Fibroblast of peridontal ligament (primary cell): ENCODE data around the gene COQ8B.
"Not testable (repeated sequence)": the region's sequence is repeated elsewhere in the genome, so short reads cannot be mapped to it uniquely, and the experiment has no call there.

Source experiments
- DNase-seq: peaks from one replicate; pipeline ENCODE4 v3.0.0-alpha.2; 2010; ENCODE audit errors: extremely low read depth

Gene COQ8B

DNA sequence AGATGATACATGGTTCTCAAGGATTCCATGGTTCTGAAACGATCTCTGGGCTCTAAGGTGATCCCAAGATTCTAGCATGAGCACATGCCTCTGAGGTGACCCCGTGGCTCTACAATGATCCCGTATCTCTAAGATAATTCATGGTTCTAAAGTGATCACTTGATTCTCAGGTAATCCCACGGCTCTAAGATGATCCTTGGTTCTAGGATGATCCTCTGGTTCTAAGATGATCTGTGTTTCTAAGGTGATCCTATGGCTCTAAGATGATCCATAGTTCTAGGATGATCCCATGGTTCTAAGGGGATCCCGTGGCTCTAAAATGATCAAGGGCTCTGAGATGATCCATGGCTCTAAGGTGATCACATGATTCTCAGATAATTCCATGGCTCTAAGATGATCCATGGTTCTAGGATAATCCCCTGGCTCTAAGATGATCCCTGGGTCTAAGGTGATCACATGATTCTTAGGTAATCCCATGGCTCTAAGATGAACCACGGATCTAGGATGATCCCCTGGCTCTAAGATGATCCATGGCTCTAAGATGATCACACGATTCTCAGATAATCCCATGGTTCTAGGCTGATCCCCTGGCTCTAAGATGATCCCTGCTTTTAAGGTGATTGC, 47.6 kb downstream of the COQ8B start:
- no peak for DNase-seq

DNA sequence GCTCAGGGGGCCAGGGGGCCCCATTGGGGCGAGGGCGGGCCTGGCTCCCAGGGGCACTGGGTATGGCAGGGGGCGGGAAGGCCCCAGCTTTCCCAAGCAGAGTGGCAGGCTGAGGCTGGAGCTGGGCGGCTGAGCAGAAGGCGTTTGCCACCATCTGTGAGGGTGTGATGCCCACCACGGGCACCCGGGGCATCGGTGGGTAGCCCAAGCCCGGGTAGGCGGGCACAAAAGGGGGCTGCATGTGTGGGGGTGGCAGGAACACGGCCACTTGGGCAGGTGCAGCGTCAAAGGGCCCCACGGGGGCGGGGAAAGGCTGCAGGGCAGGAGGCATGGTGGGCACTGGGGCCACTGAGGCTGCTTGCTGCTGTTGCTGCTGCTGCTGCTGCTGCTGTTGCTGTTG, 49.1 kb downstream of the COQ8B start:
- no peak for DNase-seq

DNA sequence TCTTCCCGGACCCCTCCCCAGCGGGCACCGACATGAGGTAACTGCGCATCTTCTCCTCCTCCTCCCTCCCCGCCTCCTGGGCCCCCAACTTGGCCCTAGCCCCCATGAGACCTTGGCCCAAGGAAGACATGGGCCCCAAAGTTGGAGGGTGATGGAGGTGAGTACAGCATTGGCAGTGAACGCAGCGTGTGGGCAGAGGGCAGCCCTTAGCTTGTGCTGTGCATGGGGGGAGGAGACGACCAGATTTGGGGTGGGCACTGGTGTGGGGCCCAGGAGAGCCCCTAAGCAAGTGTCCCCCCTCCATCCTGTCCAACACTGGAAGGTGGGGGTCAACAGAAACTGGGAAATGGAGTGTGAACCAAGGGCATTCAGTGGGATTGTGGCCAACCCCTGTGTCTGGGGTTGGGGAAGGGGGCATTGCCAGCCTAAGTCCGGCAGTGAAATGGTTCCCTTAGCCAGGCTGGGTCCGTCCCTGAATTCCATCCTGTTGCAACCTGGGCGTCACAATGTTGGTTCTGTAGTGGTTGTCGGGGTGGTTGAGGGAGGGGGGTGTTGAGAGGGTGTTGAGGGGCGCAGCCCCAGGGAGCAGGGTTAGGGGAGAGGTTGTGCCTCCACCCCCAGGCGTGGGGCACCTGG, 49.8 kb downstream of the COQ8B start:
- no peak for DNase-seq

DNA sequence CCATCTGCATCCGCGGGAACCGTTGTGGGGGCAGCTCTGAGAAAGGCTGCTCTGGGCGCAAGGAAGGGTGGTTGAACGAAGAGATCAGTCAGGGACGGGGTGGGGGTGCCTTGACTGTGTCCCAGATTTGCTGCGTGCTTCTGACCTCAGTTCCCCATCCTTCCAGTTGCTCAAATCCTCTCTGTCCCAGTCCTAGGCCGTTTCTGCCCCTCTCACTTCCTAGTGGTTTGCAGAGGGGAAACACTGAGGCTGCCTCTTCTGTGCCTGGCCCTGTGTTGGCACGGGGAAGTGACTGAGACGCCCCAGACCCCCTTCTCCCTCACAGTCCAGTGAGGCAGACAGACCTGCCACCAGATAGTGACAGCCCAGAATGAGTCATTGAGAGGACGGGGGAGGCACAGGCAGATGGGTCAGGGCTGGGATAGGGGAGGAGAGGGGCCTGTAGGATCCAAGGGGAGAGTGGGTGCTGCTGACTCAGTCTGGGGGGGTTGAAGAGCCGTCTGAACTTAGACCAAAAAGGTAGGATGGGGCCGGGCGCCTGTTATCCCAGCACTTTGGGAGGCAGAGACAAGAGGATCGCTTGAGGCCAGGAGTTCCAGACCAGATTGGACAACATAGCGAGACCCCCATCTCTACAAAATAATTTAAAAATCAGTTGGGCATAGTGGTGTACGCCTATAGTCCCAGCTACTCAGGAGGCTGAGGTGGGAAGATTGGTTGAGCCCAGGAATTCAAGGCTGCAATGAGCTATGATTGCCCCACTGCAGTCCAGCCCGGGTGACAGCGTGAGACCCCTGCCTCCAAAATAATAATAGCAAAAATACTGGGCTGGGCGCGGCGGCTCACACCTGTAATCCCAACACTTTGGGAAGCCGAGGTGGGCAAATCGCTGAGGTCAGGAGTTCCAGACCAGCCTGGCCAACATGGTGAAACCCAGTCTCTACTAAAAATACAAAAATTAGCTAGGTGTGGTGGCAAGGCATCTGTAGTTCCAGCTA, 52.7 kb downstream of the COQ8B start:
- DNase-seq, result no peak

DNA sequence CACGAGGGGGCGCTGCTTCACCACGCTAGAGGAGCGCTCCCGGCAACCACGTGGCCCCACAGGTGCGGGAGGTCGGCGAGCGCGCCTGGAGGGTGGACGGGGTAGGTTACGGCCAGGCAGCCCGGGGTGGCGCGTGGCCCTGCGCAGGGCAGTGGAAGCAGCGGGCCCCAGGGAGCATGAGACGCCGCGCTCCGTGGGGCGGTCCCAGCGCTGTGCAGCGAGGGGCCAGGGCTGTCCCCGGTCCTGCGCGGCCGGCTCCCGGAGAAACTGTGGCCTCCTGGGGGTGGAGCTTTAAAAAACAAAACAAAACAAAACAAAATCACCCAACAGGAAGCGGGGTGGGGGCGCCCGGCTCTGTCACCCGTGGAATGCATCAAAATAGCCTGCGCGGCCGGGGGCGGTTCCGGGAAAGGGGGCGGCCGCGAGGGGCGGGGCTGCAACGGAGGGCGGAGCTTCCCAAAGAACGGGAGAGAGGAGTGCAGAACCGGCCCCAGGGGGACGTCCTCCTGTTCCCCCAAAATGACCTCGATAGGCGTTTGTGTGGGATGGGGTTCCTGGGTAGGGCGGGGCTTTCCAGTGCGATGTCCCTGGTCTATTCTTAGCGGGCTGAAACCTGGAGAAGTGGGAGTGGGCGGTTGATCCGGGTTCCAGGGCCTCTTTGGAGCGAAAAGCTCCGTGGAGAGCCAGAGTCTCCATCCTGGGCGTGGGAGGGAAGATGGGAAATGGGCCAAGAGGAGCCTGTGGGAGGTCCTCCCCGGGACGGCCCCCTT, 53.6 kb downstream of the COQ8B start:
- DNase-seq, result peak; percentile 81

DNA sequence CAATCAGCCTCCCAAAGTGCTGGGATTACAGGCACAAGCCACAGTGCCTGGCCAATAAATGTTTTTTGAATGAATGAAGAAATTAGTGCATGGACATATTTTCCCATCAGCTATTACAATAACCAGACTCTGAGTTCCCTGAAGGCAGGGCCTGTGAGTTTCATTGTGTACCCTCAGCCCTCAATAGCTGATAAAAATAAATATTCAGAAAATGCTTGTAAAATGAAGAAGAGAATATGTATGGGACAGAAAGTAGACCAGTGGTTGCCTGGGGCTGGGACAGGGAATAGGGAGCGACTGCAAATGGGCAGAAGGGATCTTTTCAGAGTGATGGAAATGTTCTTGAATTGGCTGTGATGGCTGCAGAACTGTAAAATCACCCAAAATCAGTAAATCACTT, 55.1 kb downstream of the COQ8B start:
- no peak for DNase-seq

DNA sequence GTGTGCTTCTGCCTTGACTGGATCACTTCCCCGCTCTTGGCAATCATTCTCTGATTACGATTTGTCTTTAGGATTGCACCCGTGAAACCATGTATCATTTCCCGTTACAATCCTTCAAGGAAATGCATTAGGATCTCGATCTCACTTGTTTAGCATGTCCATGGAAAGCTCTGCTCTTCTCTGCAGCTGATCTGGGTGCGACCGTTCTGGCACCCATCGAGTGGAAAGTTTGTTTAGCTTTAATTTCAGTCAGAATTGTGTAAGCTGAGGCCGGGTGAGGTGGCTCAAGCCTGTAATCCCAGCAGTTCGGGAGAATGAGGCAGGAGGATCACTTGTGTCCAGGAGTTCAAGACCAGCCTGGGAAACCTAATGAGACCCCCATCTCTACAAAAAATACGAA, 57.1 kb downstream of the COQ8B start:
- DNase-seq, result no peak

DNA sequence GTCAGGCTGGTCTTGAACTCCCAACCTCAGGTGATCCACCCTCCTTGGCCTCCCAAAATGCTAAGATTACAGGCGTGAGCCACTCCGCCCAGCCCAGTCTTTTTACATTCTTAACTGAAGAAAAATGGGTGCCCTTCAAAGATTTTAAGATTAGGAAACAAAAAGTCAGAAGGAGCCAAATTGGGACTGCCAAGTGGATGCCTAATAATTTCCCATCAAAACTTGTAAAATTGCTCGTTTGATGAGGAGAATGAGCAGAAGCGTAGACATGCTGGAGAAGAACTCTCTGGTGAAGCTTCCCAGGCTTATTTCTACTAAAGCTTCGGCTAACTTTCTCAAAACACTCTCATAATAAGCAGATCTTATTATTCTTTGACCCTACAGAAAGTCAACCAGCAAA, 57.6 kb downstream of the COQ8B start:
- DNase-seq, result no peak

DNA sequence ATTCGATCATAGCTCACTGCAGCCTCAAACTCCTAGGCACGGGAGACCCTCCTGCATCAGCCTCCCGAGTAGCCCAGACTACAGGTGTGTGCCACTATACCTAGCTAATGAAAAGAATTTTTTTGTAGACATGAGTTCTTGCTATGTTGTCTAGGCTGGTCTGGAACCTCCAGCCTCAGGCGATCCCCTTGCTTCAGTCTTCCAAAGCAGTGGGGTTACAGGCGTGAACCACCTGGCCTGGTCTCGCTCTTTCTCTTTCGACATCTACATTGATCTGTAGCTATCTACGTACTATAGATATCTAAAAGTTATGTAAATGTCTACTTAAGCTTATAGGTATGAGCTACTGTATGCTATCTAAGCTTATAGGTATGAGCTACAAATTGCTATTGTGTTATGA, 58.7 kb downstream of the COQ8B start:
- no peak for DNase-seq

DNA sequence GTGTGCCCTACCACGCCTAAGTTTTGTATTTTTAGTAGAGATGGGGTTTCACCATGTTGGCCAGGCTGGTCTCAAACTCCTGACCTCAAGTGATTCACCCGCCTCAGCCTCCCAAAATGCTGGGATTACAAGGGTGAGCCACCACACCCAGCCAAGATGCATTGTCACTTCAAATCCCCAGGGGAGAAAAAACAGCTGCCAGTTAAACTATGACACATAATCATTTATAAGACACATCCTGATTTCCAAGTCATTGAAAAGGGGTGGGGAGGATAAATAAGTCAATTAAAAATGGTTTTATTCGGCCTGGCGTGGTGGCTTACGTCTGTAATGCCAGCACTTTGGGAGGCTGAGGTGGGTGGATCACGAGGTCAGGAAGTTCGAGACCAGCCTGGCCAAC, 61.0 kb downstream of the COQ8B start:
- DNase-seq, result not testable (repeated sequence)

DNA sequence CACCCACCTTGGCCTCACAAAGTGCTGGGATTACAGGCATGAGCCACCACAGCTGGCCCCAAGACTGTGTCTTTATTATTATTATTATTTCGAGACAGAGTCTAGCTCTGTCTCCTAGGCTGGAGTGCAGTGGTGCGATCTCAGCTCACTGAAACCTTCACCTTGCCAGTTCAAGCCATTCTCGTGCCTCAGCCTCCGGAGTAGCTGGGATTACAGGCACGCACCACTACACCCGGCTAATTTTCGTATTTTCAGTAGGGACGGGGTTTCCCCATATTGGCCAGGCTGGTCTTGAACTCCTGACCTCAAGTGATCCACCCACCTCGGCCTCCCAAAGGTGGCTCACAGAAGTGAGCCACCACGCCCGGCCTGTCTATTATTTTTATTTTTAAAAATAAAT, 64.4 kb downstream of the COQ8B start:
- not testable (repeated sequence) for DNase-seq

DNA sequence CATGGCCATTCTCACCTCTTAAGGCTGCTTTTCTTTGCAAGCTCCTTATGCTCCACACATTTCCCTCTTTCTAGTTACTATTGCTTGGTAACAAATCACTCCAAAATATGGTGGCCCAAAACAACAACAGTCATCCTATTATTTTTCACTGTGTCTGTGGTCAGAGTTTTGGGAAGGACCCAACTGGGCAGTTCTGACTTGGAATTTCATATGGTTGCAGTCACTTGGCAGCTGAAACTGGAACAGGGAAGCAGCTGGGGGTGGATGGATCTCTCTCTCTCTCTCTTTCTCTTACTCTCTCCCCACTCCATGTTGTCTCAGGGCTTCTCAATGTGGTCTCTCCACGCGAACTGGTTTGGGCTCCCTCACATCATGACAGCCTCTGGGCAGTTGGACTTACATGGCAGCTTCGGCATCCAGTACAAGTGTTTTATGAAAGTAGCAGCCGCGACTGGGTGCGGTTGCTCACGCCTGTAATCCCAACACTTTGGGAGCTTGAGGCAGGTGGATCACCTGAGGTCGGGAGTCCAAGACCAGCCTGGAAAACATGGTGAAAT, 65.9 kb downstream of the COQ8B start:
- DNase-seq, result peak; percentile 99

DNA sequence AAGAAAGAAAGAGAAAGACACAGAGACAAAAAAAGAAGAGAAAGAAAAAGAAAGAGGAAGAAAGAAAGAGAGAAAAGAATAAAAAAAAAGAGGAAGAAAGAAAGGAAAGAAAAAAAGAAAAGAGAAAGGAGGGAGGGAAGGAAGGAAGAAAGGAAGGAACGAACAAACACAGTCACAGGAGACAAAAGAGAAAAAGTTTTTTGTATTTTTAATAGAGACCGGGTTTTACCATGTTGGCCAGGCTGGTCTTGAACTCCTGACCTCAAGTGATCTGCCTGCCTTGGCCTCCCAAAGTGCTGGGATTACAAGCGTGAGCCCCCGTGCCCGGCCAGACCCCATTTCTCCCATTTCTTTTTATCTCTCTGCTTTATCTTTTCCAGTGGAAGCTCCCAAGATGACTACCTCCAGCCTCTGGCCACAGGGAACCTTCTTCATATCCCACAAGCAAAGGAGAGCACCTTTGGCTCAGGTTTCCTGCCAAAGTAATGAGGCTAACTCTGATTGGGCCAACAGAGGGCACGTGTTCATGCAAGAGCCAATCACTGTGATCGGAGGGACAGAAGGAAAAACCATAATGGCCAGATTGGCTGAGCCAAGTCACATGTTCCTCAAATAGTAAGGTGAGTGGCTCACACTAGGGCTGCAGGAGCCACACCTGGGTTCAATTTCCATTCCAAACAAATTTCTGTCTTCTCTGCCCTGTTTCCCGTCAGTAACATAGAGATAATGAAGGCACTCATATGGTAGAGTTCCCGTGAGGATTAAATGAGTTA, 66.6 kb downstream of the COQ8B start:
- DNase-seq, result not testable (repeated sequence)

DNA sequence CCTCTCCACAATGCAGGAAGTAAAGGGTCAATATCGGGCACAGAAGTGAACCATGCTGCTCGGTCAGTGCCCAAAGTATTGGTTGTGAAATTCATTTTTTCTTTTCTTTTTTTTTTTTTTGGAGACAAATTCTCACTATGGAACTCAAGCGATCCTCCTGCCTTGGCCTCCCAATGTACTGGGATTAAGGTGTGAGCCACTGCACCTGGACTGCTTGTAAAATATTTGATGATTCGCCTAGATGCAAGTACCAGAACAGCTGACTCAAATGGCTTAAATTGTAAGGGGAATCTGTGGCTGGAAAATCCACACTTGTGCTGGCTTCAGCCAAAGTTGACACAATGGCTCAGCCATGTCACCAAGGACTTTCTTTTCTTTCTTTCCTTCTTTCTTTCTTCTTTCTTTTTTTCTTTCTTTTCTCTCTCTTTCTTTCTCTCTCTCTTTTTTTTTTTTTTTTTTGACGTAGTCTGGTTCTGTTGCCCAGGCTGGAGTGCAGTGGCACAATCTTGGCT, 69.9 kb downstream of the COQ8B start:
- DNase-seq, result no peak

DNA sequence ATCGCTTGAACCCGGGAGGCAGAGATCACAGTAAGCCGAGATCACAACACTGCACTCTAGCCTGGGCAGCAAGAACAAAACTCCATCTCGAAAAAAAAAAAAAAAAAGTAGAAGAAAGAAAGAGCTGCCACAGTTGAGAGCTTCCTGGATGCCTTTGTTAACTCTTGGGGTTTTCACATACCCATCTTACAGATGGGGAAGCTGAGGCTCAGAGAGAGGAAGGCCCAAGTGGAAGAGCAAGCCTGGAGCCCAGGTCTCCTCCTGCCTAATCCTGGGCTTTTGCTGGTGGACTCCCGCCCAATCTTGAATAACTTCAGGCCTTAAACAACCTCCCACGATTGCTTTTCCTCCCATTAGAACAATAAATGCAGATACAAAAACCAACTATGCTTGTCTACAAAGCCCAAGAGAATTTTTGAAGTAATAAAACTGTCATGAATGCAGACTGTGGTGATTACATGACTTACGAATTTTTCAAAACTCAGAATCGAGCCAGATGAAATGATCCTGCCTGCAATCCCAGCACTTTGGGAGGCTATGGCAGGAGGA, 73.9 kb downstream of the COQ8B start:
- peak; percentile 25 for DNase-seq

DNA sequence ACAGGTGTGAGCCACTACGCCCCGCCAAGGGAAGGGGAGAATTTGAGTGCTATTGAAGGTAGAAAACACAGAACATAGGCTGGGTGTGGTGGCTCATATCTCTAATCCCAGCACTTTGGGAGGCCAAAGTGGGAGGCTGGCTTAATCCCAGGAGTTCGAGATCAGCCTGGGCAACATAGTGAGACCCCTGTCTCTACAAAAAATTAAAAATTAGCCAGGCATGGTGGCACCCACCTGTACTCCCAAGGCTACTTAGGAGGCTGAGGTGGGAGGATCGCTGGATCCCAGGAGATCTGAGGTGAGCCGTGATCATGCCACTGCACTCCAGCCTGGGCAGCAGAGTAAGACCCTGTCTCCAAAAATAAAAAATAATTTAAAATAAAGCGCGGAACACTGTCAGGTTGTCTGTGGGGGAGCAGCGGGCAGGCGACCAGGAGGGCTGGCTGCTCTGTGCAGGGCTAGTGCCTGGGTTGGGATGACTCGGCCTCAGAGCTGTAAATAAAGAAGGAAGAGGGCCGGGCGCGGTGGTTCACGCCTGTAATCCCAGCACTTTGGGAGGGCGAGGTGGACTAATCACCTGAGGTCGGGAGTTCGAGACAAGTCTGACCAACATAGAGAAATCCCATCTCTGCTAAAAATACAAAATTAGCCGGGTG, 74.5 kb downstream of the COQ8B start:
- no peak for DNase-seq
